ENCODE results near the gene CLDN7.

Gene CLDN7

DNA sequence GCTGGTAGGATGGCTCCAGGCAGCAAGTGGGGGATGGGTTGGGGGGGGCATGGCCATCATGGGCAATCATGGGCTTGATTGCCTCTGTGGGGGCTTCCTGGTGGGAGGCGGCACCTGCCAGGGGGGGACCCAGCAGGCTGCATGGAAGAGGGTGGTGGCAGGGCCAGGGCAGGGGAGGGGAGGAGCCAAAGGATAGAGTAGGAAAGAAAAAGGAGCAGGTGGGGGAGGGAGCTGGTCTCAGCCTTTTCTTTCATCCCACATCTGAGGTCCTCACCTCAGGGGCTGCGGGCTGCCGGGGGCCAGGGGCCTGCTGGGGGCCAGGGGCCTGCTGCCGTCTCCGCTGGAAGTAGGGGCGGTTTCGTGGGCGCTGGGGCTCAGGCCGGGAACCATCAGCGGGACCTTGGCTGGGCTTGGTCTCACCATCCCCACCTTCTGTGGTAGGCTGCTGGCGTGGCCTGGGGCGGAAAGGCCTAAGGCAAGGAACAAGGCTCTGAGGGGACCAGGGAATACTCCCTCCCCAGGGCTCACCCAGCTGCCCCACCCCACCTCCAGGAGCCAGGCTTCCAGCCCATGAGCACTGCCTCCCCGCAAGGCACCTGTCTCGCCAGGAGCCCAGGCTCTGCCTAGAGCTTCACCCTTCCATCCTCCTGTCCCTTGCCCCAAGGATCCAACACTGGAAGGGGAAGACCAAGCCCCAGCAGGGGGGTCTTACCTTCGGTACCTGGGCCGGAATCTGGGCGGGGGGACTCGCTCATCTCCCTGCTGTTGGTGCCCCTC lies 27.2 kb upstream of the CLDN7 start:
- no peak for DNase-seq (ENCODE audit: low read depth, low spot score)

DNA sequence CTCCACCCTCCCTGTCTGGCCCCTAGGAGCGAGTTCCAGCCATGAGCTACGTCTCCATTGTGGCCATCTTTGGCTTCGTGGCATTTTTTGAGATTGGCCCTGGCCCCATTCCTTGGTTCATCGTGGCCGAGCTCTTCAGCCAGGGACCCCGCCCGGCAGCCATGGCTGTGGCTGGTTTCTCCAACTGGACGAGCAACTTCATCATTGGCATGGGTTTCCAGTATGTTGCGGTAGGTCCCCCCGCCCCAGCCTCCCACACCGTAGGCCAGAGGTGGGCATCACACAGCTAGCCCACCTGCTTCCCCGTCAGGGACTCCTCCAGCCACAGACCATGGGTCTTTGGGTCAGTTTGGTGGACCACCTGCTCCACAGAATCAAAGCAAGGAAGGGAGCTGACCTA lies 23.4 kb upstream of the CLDN7 start:
- no peak for DNase-seq (ENCODE audit: low read depth, low spot score)

DNA sequence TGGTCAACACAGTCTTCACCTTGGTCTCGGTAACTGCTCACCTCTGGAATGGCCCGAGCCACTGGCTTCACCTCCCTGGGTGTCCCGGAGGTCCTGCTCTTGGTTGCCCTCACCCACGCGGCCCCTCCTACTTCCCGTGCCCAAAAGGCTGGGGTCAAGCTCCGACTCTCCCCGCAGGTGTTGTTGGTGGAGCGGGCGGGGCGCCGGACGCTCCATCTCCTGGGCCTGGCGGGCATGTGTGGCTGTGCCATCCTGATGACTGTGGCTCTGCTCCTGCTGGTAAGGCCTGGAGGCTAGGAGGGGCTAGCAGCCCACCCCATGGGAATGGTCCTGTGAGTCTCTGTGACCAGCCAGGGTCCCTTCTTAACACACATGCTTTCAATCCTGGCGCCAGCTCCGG lies 22.6 kb upstream of the CLDN7 start:
- DNase-seq (ENCODE audit: low read depth, low spot score) = no peak

DNA sequence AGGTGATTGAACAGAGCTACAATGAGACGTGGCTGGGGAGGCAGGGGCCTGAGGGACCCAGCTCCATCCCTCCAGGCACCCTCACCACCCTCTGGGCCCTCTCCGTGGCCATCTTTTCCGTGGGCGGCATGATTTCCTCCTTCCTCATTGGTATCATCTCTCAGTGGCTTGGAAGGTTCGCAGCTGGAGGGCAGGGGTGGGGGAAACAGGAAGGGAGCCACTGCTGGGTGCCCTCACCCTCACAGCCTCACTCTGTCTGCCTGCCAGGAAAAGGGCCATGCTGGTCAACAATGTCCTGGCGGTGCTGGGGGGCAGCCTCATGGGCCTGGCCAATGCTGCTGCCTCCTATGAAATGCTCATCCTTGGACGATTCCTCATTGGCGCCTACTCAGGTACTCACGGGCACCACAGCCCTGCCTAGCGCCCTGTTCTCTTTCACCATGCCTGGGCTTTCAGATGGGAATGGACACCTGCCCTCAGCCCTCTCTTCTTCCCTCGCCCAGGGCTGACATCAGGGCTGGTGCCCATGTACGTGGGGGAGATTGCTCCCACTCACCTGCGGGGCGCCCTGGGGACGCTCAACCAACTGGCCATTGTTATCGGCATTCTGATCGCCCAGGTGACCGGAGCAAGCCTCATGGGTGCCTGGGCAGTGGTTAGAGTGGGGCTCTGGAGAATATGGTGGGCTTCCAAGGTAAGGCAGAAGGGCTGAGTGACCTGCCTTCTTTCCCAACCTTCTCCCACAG lies 21.4 kb upstream of the CLDN7 start:
- DNase-seq (ENCODE audit: low read depth, low spot score) = no peak

DNA sequence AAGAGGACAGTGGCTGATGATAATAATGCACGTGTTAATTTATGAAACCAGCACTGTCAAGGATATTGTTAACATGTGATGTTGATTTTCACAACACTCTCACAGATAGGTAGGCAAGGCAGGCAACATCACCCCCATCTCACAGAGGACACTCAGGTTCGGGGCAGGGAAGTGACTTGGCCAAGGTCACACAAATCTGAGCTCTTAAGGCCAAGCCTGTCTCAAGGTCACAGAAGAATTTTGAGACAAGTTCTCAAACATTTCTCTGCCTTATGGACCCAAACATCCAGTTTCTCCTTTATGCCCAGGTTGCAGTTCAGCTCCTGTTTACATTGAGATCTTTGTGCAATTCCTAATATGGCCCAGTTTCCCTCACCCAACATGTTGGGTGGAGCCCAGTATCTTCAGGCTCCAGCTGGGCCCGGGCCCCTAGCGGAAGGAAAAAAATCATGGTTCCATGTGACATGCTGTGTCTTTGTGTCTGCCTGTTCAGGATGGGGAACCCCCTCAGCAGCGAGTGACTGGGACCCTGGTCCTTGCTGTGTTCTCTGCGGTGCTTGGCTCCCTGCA lies 20.6 kb upstream of the CLDN7 start:
- no peak for DNase-seq (ENCODE audit: low read depth, low spot score)

DNA sequence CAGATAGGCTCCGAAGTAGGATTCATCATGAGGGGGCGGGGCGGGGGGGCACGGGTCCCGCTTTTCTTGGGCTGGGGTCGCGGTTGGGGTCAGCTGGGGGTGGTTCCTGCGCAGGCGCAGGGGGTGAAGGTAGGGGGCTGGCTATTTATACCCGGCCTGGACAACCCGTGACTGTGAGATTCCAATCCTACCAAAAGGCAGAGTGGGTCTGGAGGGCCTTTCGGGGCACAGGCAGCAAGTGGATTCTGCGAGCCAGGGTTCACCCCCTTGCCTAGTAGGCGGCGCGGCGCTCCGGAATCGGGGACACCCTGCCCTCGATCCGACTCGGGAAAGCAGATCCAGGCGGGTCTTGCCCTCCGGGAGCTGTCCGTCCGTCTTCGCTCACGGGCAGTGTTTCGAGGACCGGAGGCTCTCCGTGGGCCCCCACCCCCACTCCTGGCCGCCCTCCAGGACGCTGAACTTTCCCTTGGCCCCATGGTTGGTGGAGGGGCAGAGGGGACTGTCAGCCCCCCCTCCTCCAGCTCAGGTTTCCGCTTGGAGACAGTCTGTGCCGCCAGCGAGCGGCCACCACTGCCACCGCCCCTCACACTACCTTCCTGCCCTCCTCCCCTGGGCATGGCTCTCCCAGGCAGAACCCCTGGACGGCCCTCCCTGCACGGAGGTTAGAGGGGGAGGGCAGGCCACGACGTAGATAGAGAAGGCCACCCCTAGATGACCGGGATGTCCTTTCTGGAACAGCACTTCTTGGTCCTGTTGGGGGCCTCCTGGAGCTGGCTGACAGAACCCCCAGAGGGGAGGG lies 19.9 kb upstream of the CLDN7 start:
- DNase-seq (ENCODE audit: low read depth, low spot score) = peak; percentile 30

DNA sequence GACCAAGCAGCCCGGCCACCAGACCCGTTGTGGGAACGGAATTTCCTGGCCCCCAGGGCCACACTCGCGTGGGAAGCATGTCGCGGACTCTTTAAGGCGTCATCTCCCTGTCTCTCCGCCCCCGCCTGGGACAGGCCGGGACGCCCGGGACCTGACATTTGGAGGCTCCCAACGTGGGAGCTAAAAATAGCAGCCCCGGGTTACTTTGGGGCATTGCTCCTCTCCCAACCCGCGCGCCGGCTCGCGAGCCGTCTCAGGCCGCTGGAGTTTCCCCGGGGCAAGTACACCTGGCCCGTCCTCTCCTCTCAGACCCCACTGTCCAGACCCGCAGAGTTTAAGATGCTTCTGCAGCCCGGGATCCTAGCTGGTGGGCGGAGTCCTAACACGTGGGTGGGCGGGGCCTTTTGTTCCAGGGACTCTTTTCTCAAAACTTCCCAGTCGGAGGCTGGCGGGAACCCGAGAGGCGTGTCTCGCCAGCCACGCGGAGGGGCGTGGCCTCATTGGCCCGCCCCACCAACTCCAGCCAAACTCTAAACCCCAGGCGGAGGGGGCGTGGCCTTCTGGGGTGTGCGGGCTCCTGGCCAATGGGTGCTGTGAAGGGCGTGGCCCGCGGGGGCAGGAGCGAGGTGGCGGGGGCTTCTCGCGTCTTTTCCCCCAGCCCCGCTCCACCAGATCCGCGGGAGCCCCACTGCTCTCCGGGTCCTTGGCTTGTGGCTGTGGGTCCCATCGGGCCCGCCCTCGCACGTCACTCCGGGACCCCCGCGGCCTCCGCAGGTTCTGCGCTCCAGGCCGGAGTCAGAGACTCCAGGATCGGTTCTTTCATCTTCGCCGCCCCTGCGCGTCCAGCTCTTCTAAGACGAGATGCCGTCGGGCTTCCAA lies 19.0 kb upstream of the CLDN7 start, which contains the start of gene SLC2A4:
Gene SLC2A4 (plus strand): TSS at position 645 of the 879 bp plus-strand sequence. CDS start 217 bp downstream, at position 862.
- DNase-seq (ENCODE audit: low read depth, low spot score) = peak; percentile 100

DNA sequence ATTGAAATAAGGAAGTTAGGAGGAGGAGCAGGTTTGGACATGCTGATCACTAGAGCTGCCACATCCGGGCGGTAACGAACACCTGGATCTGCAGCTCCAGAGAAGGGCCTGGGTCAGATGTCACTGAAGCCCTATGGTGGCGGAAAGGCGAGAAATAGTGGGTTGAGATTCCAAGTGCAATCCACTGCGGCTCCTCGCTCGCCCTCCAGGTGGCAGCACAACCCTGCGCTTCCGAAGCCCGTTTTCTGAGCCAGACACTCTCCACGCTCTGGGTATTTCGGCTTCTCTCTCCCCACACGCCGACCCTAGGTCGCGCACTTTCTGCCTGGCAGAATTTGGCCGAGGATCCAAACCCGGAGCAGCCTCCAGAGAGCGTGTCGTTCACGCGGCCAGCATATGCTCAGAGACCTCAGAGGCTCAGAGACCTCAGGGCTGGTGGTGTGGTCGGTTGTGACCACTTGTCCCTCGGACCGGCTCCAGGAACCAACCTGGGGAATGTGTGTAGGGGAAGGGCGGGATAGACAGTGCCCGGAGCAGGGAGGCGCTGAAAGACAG lies 18.3 kb upstream of the CLDN7 start:
- DNase-seq (ENCODE audit: low read depth, low spot score) = peak; percentile 98

DNA sequence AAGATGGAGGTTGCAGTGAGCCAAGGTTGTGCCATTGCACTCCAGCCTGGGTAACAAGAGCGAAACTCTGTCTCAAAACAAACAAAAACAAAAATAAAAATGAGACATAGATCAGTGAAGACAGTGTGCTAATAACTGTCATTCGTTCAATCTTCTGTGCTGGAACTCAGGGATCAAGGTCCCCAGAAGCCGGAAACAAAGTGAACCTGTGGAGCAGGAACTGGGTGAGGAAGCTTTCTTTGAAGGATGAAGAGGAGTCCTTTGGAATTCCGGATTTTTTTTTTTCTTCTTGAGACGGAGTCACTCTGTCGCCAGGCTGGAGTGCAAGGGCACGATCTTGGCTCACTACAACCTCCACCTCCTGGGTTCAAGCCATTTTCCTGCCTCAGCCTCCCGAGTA lies 17.2 kb upstream of the CLDN7 start:
- no peak for DNase-seq (ENCODE audit: low read depth, low spot score)

DNA sequence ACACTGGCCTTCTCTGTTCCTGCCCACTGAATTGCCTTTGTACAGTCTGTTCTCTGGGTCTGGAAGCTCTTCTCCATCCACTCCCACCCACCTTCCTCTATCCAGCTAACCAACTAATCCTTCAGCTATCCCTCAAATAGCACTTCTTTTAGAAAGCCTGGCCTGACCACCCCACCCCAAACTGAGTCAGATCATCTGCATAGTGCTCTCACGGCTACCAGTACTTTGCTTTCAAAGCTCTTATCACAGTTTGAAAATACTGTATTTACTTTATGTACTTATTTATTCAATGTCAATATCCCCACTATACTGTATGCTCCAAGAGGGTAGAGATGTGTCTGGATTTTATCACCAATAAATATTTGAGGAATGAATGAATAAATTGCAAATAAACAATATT lies 4.5 kb upstream of the CLDN7 start:
- DNase-seq (ENCODE audit: low read depth, low spot score) = no peak

DNA sequence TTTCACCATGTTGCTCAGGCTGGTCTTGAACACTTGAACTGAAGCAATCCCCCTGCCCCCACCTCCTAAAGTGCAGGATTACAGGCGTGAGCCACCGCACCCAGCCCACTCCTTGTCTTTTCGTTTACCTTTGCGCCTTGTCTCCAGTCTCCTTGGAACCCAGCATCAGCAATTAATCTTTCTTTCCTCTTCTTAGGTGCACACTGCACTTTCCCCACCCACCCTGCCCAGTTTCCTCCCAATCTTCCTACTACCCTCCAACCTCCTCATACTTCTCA lies 1.5 kb upstream of the CLDN7 start:
- no peak for DNase-seq (ENCODE audit: low read depth, low spot score)

DNA sequence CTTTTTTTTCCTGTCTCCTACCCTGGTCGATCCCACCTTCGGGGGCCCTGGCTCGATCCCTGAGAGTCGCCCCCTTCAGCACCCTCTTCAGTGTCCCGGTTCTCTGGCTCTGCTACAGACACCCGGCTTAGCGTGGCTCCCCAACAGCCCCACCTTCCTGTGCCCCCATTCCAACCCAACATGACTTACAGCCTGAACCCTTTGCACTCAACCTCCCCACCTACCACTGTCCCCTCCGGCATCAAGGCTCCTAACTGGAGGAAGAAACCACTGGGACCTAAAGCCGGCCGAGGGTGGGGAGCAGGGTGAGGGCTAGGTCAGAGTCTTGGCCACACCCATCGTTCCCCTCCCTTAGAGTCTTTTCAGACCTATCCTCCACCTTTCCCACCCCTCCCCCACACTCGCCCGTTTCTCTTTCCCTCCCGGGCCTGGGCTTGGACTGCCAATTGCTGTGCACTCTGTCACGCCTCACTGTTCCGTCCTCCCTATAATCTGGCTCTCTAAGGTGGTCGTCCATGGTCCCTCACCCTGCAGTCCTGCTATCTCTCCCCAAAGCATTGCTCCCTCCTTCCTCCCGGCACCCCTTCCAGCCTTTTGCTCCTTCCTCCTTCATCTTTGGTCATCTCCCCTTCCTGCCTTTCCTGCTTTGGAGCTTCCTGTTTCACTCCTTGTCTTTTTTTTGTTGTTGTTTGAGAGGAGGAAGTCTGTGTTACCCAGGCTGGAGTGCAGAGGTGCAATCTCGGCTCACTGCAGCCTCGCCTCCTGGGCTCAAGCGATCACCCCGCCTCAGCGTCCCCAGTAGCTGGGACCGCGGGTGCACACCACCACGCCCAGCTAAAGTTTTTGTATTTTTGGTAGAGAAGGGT lies 890 bp upstream of the CLDN7 start:
- DNase-seq (ENCODE audit: low read depth, low spot score) = peak; percentile 89

DNA sequence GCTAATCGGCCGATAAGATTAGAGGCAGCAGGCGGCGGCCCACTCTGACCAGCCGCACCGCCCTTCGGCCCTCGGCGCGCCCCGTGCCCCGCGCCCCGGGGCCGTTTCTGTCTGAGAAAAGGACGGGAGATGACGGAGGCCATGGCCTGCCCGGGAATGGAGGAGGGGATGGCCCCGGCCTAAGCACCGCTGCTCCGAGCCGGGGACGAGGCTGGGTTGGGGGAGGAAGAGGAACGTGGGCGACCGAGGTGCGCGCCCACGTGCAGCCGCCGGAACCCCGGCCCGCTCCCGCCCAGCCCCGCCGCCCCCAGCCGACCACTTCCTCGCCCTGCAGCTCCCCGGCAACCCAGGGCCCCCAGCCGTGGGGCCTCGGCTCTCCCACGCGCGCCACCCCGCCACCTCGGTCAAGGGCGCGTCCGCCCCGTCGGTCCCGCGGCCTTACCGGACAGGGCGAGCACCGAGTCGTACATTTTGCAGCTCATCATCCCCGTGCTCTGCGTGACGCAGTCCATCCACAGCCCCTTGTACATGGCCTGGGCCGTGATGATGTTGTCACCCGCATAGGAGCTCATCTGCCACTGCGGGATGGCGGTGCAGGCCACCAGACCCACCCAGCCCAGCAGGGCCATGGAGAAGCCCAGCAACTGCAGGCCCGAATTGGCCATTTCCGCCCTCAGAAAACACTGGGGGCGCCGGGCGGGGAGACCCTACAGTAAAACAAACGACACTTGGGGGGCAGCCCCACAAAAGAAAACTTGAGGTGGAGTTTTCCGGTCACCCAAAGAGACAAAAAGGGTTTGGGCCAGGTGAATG lies 693 bp downstream of the CLDN7 start:
- DNase-seq (ENCODE audit: low read depth, low spot score) = peak; percentile 29

DNA sequence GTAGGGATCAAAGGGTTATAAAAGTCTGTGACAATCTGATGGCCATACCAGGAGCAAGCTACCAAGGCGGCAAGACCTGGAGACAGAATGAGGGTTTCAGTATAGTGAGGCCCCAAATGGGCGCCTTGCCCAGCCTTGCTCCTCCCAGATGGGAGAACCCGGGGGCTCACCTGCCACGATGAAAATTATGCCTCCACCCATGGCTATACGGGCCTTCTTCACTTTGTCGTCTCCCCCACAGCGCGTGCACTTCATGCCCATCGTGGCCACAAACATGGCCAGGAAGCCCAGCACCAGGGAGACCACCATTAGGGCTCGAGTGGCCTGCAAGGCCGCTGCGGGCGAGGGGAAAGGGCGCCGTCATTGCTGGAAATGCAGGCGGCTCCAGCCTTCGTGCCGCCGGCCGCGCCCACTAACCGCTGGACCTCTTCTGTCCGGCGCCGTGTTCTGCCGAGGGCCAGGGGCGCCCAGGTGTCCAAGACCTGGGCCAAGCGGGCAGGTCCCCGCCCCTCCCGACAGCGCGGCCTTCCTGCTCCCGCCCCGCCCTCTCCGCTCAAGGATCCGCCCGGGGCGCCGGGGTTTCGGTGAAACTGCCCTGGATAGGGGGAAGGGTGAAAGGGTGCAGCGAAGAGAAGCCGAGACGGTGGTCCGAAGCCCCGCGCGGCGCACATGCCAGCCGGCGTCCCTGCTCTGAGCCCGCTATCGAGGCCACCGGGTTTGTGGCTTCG lies 1.5 kb downstream of the CLDN7 start:
- peak; percentile 78 for DNase-seq (ENCODE audit: low read depth, low spot score)

DNA sequence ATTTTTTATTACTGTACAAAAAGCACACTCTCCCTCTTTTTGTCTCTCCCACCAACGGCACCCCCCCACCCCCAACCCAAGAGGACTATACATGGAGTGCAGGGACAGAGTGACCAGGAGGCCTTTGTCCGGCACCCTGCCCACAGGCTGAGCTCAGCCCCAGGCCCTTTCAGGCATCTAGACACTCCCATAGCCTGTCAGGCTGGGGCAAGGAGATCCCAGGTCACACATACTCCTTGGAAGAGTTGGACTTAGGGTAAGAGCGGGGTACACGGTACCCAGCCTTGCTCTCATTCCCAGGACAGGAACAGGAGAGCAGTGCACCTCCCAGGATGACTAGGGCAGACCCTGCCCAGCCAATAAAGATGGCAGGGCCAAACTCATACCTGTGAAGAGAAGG lies 2.1 kb downstream of the CLDN7 start:
- DNase-seq (ENCODE audit: low read depth, low spot score) = no peak

DNA sequence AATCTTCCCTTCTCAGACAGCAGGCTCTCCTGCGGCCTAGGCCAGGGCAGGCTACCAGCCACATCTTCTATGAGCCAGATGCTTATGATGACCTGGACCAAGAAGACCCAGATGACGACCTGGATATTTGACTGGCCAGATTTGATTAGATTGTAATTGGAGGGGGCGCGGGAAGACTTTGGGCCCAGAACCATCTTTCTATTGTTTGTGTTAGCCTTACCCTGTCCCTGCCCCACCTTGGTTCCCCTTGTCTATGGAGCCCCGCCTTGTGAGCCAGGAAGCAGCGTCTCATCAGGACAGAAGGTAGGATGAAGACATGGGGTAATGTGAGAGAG lies 2.8 kb downstream of the CLDN7 start:
- DNase-seq (ENCODE audit: low read depth, low spot score) = no peak

DNA sequence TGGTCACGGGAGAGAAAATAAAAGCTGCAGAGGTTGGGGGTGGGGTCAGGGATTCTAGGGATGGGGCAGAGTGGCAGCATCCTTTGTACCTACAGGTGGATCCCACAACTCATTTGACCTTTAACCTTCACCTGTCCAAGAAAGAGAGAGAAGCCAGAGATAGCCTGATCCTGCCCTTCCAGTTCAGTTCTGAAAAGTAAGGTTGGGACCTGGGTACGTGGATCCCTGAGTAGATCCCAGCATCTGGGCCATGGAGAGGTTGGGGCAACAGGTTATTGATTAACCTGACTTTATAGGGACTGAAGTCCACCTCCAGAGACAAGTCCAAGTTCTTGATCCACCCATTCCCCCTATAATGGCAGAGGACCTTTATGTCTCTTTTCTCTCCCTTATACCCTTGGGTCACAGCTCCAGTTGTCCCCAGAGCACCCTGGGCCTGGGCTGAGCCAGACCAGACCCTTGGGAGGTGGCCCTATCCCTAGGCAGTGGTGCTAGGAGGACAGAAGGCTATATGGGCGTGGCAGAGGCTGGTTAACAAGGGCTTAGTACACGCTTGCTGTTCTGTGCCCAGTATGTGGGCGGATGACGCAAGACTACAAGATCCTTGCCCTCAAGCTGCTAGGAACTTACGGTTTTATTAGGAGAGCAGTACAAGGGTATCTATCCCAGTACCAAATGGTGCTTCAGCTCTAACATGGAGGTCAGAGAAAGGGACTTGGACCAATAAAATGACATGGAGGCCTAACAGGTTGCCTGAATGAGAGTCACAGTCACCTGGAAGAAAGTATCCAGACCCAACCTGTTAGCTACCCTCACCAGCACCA lies 3.3 kb downstream of the CLDN7 start:
- no peak for DNase-seq (ENCODE audit: low read depth, low spot score)
